Measurements from ENCODE around the gene RTP1. TPM values are rescaled to one million over a fixed set of nuclear protein-coding genes. Genes with fewer than 3 reads are reported as not detected.
"Not testable (repeated sequence)": the region's sequence is repeated elsewhere in the genome, so short reads cannot be mapped to it uniquely, and the experiment has no call there.

RTP1 gene
- total RNA-seq, 4 donors from 2014 or later, result not detected

GRCh38 chr3:187236962-187237361 lies 39.7 kb downstream of the RTP1 start:
- TF ChIP-seq CTCF (IDR thresholded peaks at IDR 0.05 in 4 of 5, conservative IDR thresholded peaks at IDR 0.05 in 1 of 5) (no peak), POLR2A (IDR thresholded peaks at IDR 0.05) (no peak)
- no peaks in the 10 kb centered on the region for H3K36me3 ChIP-seq
- intact Hi-C loops (cut with DNase I; ENCODE audit: low total_unique reads), result no loop called here
- H3K9me3 ChIP-seq, result no peaks in the 10 kb centered on the region
- no peak for ATAC-seq
- H3K27me3 ChIP-seq, result no peaks in the 10 kb centered on the region
- no peaks in the 10 kb centered on the region for H3K4me1 ChIP-seq
- no peak for DNase-seq
- H3K27ac ChIP-seq, result no peak overlapping the region
- H3K4me3 ChIP-seq, result no peak overlapping the region
- in situ Hi-C loops (cut with MboI; ENCODE audit: low sequenced_read_pairs in 4 of 4), result no loop called here

GRCh38 chr3:187237741-187238140 lies 40.5 kb downstream of the RTP1 start:
- intact Hi-C loops (cut with DNase I; ENCODE audit: low total_unique reads), result no loop called here
- peak in 1 of 2 donors; percentile 12 for DNase-seq
- Histone ChIP-seq H3K4me3 (no peak overlapping the region), H3K27me3 (no peaks in the 10 kb centered on the region), H3K27ac (no peak overlapping the region), H3K4me1 (no peaks in the 10 kb centered on the region), H3K9me3 (no peaks in the 10 kb centered on the region), H3K36me3 (no peaks in the 10 kb centered on the region)
- no peak for ATAC-seq
- TF ChIP-seq POLR2A (IDR thresholded peaks at IDR 0.05) (no peak), CTCF (IDR thresholded peaks at IDR 0.05 in 4 of 5, conservative IDR thresholded peaks at IDR 0.05 in 1 of 5) (no peak)
- in situ Hi-C loops (cut with MboI; ENCODE audit: low sequenced_read_pairs in 4 of 4), result no loop called here

DNA sequence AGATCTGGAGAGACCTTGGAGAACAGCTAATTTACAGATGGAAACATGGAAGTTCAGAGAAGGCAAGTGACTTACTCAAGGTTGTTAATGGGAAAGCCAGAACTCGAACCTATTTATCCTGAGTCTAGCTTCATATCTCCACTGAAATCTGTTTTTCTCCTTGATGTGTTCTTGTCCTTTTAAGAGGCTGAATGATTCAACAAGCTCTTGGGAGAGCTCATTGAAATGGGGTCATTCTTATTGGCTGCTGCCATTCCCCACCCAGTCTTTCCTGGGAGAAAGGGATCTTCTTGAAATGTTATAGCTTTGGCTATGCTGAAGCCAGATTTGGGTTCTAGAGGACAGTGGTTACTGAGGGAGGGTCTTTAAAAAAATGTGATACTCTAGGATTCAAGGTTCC lies 41.0 kb downstream of the RTP1 start:
- no peak for DNase-seq
- no peaks in the 10 kb centered on the region for H3K9me3 ChIP-seq
- ATAC-seq, result no peak
- TF ChIP-seq POLR2A (IDR thresholded peaks at IDR 0.05), result no peak
- no peak for TF ChIP-seq CTCF (IDR thresholded peaks at IDR 0.05 in 4 of 5, conservative IDR thresholded peaks at IDR 0.05 in 1 of 5)
- H3K4me3 ChIP-seq, result no peak overlapping the region
- in situ Hi-C loops (cut with MboI; ENCODE audit: low sequenced_read_pairs in 4 of 4), result no loop called here
- intact Hi-C loops (cut with DNase I; ENCODE audit: low total_unique reads), result no loop called here
- H3K36me3 ChIP-seq, result no peaks in the 10 kb centered on the region
- H3K27me3 ChIP-seq, result no peaks in the 10 kb centered on the region
- H3K27ac ChIP-seq, result no peak overlapping the region
- H3K4me1 ChIP-seq, result no peaks in the 10 kb centered on the region

- H3K27me3 ChIP-seq; ATAC-seq; in situ Hi-C loops (cut with MboI; ENCODE audit: low sequenced_read_pairs in 4 of 4); H3K27ac ChIP-seq; DNase-seq; H3K4me3 ChIP-seq; H3K9me3 ChIP-seq; intact Hi-C loops (cut with DNase I; ENCODE audit: low total_unique reads); H3K36me3 ChIP-seq; H3K4me1 ChIP-seq: not testable (repeated sequence)
Observed at GRCh38 chr3:187238835-187239234, 41.5 kb downstream of the RTP1 start.

DNA sequence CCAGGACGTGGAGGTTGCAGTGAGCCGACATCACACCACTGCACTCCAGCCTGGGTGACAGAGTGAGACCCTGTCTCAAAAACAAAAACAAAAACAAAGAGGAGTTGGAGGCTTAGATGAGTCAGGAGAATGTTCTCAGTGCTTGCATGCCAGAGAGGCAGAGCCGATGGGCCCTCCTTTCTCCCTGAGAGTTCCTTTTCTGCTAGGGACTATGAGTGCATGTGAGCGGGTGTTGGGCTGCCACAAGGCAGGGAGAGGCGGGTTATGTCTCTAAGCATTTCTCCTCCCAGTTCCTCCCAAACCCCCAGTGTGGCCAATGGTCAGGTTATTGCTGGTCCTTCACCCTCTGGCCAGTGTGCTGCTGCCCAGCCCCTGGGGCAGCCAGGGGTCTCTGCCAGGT lies 45.1 kb downstream of the RTP1 start:
- H3K9me3 ChIP-seq, result no peaks in the 10 kb centered on the region
- TF ChIP-seq CTCF (IDR thresholded peaks at IDR 0.05 in 4 of 5, conservative IDR thresholded peaks at IDR 0.05 in 1 of 5) (no peak), POLR2A (IDR thresholded peaks at IDR 0.05) (no peak)
- no peaks in the 10 kb centered on the region for H3K36me3 ChIP-seq
- no peaks in the 10 kb centered on the region for H3K27me3 ChIP-seq
- H3K27ac ChIP-seq, result no peak overlapping the region
- in situ Hi-C loops (cut with MboI; ENCODE audit: low sequenced_read_pairs in 4 of 4), result no loop called here
- ATAC-seq, result no peak
- H3K4me3 ChIP-seq, result no peak overlapping the region
- intact Hi-C loops (cut with DNase I; ENCODE audit: low total_unique reads), result no loop called here
- no peaks in the 10 kb centered on the region for H3K4me1 ChIP-seq
- no peak for DNase-seq

All from gastrocnemius medialis (tissue), 4 donors.